Neural progenitor cell (in vitro differentiated cells): Measurements from ENCODE around the gene EMILIN2.

ENCODE experiments used
- CTCF ChIP-seq: fragments of 200-600 bp; sonication (generic); IDR thresholded peaks from 2 replicates; pipeline ENCODE4 v1.5.1; 2017; ENCODE audit warnings: antibody characterized with exemption, mild to moderate bottlenecking
- EZH2 ChIP-seq: fragments of 200-600 bp; sonication (generic); IDR thresholded peaks from 2 replicates; pipeline ENCODE4 v1.6.1; 2017; ENCODE audit warnings: antibody characterized with exemption, mild to moderate bottlenecking, moderate library complexity
- EZH2phosphoT487 ChIP-seq: fragments of 200-600 bp; sonication (generic); IDR thresholded peaks from 2 replicates; pipeline ENCODE4 v1.6.1; 2017; ENCODE audit warnings: antibody characterized with exemption

GRCh38 chr18:2960983-2961696 lies 114.3 kb downstream of the EMILIN2 start:
- TF ChIP-seq EZH2phosphoT487 = no peak
- TF ChIP-seq EZH2 = no peak
- no peak for TF ChIP-seq CTCF
